HAP-1 (cell line): ENCODE results near the gene KLF2.
A peak's percentile ranks its signal among the peaks of the same experiment; 100 is the strongest.

ENCODE experiments used
- DNase-seq, 2 experiments: peaks; one replicate each; pipeline ENCODE4 v3.0.0-alpha.2; 2016 to 2020; ENCODE audit warnings: low spot score in 2 of 2
- H3K27me3 ChIP-seq: fragments of 250-450 bp; sonication (Bioruptor Pico); 2 replicates; pipeline ENCODE4 v1.5.1; 2020; ENCODE audit warnings: low read depth, mild to moderate bottlenecking, moderate library complexity
- H3K36me3 ChIP-seq: fragments of 250-450 bp; sonication (Bioruptor Pico); replicated peaks from 2 replicates; pipeline ENCODE4 v1.5.1; 2020; ENCODE audit warnings: mild to moderate bottlenecking
- H3K4me1 ChIP-seq: fragments of 250-450 bp; sonication (Bioruptor Pico); 2 replicates; pipeline ENCODE4 v1.5.1; 2020; ENCODE audit warnings: mild to moderate bottlenecking
- H3K4me3 ChIP-seq: fragments of 250-450 bp; sonication (Bioruptor Pico); 2 replicates; pipeline ENCODE4 v1.5.1; 2020; ENCODE audit warnings: mild to moderate bottlenecking, moderate library complexity
- H3K9me3 ChIP-seq: fragments of 250-450 bp; sonication (Bioruptor Pico); 2 replicates; pipeline ENCODE4 v1.5.1; 2020; ENCODE audit warnings: mild to moderate bottlenecking, moderate library complexity
- in situ Hi-C: fragments of 300-500 bp; cut with MboI; formaldehyde crosslinking; loops from 3 replicates; pipeline ENCODE4 v1.14.3; 2020; ENCODE audit warnings: low sequenced_read_pairs, inconsistent platforms, mixed read lengths

Gene KLF2

GRCh38 chr19:16376241-16376640, 51.6 kb downstream of the KLF2 start:
- Histone ChIP-seq H3K36me3 (peaks cover 36% of the 10 kb centered on the region), H3K27me3 (no peaks in the 10 kb centered on the region), H3K4me1 (no peaks in the 10 kb centered on the region), H3K4me3 (no peak overlapping the region), H3K9me3 (no peaks in the 10 kb centered on the region)
- in situ Hi-C loops, result no loop called here
- no peak for DNase-seq

DNA sequence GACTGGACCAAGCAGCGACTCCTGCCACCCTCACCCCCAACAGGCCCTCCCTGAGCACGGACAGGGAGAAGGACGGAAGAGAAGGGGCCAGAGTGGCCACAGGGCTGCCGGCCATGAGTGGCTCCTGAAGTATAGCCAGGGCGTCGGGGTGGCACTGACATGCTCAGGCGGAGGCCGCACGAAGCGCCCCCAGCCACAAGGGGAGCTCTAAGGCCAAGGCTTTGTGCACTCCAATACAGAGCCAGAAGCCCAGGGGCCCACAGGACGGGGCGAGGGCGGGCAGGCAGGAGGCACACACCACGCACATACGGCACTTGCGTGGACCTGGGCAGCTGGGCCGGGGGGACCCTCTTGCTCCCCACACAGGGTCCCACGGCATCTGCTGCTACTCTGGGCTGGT, 52.0 kb downstream of the KLF2 start:
- Histone ChIP-seq H3K27me3 (no peaks in the 10 kb centered on the region), H3K36me3 (peaks cover 36% of the 10 kb centered on the region), H3K4me3 (no peak overlapping the region), H3K9me3 (no peaks in the 10 kb centered on the region), H3K4me1 (no peaks in the 10 kb centered on the region)
- DNase-seq, result peak in 1 of 2 experiments; percentile 54
- in situ Hi-C loops, result no loop called here

DNA sequence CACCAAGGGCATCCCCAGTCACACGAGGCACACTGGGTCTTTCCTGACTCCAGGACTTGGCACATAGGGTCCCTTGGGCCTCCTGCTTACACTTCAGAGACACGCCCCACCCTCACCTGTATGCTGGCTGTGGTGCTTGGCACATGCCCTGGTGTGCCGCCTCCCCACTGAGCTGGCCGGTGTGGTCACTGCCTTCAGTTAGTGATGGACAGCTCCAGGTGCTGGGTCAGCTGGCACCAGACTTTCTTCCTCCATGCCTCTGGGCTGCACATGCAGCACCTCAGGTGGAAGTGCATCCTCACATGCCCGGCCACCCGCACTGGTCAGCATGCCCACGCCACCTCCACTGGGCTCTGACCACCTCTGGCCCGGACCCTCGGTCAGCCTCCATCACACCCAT, 52.9 kb downstream of the KLF2 start:
- Histone ChIP-seq H3K4me3 (no peak overlapping the region), H3K36me3 (peaks cover 36% of the 10 kb centered on the region), H3K27me3 (no peaks in the 10 kb centered on the region), H3K4me1 (no peaks in the 10 kb centered on the region), H3K9me3 (no peaks in the 10 kb centered on the region)
- in situ Hi-C loops, result no loop called here
- DNase-seq, result no peak
